Measurements from ENCODE around the gene IWS1.

The IWS1 gene

GRCh38 chr2:127464470-127465257, 61.6 kb downstream of the IWS1 start:
- Histone ChIP-seq H3K4me1 (ENCODE audit: control insufficient read depth, low read depth, low read length) (peaks cover 3% of the 10 kb centered on the region), H3K4ac (ENCODE audit: low read depth, low read length) (no peak overlapping the region), H3K23ac (ENCODE audit: low read length) (no peak overlapping the region), H3K36me3 (ENCODE audit: control insufficient read depth, insufficient read depth, low read length) (no peaks in the 10 kb centered on the region), H3K27me3 (ENCODE audit: insufficient read depth, low read length, poor library complexity) (no peaks in the 10 kb centered on the region), H4K8ac (ENCODE audit: low read depth, low read length) (no peak overlapping the region), H3K56ac (ENCODE audit: low read length) (no peak overlapping the region), H3K9ac (ENCODE audit: low read length) (no peak overlapping the region), H3K18ac (ENCODE audit: low read length) (no peak overlapping the region), H2AK5ac (ENCODE audit: low read length) (no peak overlapping the region), H2BK120ac (ENCODE audit: low read depth, low read length) (no peak overlapping the region), H3K79me2 (ENCODE audit: control insufficient read depth, insufficient read depth, low read length) (no peaks in the 10 kb centered on the region), H4K5ac (ENCODE audit: low read length) (no peak overlapping the region), H3K4me3 (ENCODE audit: low read length) (no peak overlapping the region), H2BK15ac (replicated peaks; ENCODE audit: low read depth) (no peak overlapping the region), H3K79me1 (ENCODE audit: low read length) (no peaks in the 10 kb centered on the region), H2BK5ac (ENCODE audit: low read length) (no peak overlapping the region), H3K4me2 (ENCODE audit: low read length) (no peak overlapping the region), H3K27ac (ENCODE audit: low read depth, low read length) (no peak overlapping the region)
- WGBS (ENCODE audit: extremely low coverage, insufficient coverage, low lambda C conversion rate), result no CpG with 5 or more reads among the region's 7 CpGs
- no peak for DNase-seq

DNA sequence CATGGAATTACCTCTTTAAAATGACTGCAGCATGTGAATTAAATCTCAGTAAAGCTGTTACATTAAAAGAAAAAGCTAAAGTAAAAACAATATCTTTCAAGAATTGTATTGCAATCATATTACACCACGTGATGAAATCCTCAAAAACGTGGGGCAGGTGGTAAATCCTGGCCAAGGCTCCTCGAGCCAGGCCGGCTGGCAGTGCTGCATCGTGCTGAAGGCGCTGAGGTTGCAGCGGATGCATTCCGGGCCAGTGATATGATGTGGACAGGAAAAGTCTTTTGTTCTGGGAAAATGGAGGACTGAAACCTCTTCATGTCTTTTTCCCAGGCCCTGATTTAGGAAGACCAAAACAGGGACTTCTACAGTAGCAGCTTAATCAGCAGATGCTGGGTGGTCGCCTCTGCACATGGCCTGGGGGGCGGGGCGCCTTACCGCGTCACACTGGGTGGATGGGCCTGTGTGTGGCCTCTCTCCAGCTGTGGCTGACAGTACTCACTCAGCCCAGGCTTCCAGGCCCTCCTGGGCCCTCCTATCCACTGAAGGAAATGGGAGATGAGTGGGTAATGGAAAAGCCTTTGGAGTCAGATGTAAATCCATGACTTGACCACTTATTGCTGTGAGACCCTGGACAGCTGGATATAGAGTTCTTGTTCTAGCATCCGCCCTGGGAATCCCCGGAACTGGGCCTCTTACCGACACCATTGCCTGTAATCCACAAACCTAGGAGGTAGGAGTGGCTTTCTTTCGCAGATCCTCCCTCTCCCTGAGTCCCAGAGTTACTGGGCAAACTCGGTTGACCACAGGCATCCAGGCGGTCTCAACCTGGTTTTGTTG, 62.9 kb downstream of the IWS1 start:
- no peak overlapping the region for H3K4me3 ChIP-seq (ENCODE audit: low read length)
- no peak overlapping the region for H2BK5ac ChIP-seq (ENCODE audit: low read length)
- no peak overlapping the region for H2BK120ac ChIP-seq (ENCODE audit: low read depth, low read length)
- H3K79me1 ChIP-seq (ENCODE audit: low read length), result no peaks in the 10 kb centered on the region
- H3K56ac ChIP-seq (ENCODE audit: low read length), result peak overlapping the region; percentile 45
- H2BK15ac ChIP-seq (replicated peaks; ENCODE audit: low read depth), result no peak overlapping the region
- H3K18ac ChIP-seq (ENCODE audit: low read length), result no peak overlapping the region
- H3K79me2 ChIP-seq (ENCODE audit: control insufficient read depth, insufficient read depth, low read length), result no peaks in the 10 kb centered on the region
- H3K36me3 ChIP-seq (ENCODE audit: control insufficient read depth, insufficient read depth, low read length), result no peaks in the 10 kb centered on the region
- H3K27ac ChIP-seq (ENCODE audit: low read depth, low read length), result no peak overlapping the region
- H2AK5ac ChIP-seq (ENCODE audit: low read length), result no peak overlapping the region
- H3K4me2 ChIP-seq (ENCODE audit: low read length), result no peak overlapping the region
- no peaks in the 10 kb centered on the region for H3K27me3 ChIP-seq (ENCODE audit: insufficient read depth, low read length, poor library complexity)
- H3K9ac ChIP-seq (ENCODE audit: low read length), result peak overlapping the region; percentile 17
- no peak overlapping the region for H3K23ac ChIP-seq (ENCODE audit: low read length)
- no peak overlapping the region for H4K8ac ChIP-seq (ENCODE audit: low read depth, low read length)
- H4K5ac ChIP-seq (ENCODE audit: low read length), result no peak overlapping the region
- peaks cover 3% of the 10 kb centered on the region for H3K4me1 ChIP-seq (ENCODE audit: control insufficient read depth, low read depth, low read length)
- DNase-seq, result peak; percentile 85
- H3K4ac ChIP-seq (ENCODE audit: low read depth, low read length), result no peak overlapping the region
- WGBS (ENCODE audit: extremely low coverage, insufficient coverage, low lambda C conversion rate), result no CpG with 5 or more reads among the region's 19 CpGs

DNA sequence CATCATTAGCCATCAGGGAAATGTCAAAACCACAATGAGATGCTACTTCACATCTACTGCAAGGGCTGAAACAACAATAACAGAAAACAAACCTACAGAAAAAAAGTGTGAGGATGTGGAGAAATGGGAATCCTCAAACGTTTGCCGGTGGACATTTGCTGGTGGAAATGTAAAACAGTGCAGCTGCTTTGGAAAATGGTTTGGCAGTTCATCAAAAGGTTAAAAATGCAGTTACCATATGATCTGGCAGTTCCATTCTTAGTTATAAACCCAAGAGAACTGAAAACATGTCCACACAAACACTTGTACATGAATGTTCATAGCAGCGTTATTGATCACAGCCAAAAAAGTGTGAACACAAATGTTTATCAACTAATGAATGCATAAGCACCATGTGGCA, 63.8 kb downstream of the IWS1 start:
- Histone ChIP-seq H3K79me1 (ENCODE audit: low read length) (no peaks in the 10 kb centered on the region), H3K36me3 (ENCODE audit: control insufficient read depth, insufficient read depth, low read length) (no peaks in the 10 kb centered on the region), H3K23ac (ENCODE audit: low read length) (no peak overlapping the region), H3K4ac (ENCODE audit: low read depth, low read length) (no peak overlapping the region), H3K4me3 (ENCODE audit: low read length) (no peak overlapping the region), H3K4me2 (ENCODE audit: low read length) (no peak overlapping the region), H2BK5ac (ENCODE audit: low read length) (no peak overlapping the region), H3K27me3 (ENCODE audit: insufficient read depth, low read length, poor library complexity) (no peaks in the 10 kb centered on the region), H3K56ac (ENCODE audit: low read length) (no peak overlapping the region), H3K4me1 (ENCODE audit: control insufficient read depth, low read depth, low read length) (peaks cover 3% of the 10 kb centered on the region), H4K5ac (ENCODE audit: low read length) (no peak overlapping the region), H3K79me2 (ENCODE audit: control insufficient read depth, insufficient read depth, low read length) (no peaks in the 10 kb centered on the region), H2BK15ac (replicated peaks; ENCODE audit: low read depth) (no peak overlapping the region), H2AK5ac (ENCODE audit: low read length) (no peak overlapping the region), H3K18ac (ENCODE audit: low read length) (no peak overlapping the region), H3K27ac (ENCODE audit: low read depth, low read length) (no peak overlapping the region), H3K9ac (ENCODE audit: low read length) (no peak overlapping the region), H4K8ac (ENCODE audit: low read depth, low read length) (no peak overlapping the region), H2BK120ac (ENCODE audit: low read depth, low read length) (no peak overlapping the region)
- WGBS (ENCODE audit: extremely low coverage, insufficient coverage, low lambda C conversion rate), result no CpG with 5 or more reads among the region's 3 CpGs
- DNase-seq, result no peak

DNA sequence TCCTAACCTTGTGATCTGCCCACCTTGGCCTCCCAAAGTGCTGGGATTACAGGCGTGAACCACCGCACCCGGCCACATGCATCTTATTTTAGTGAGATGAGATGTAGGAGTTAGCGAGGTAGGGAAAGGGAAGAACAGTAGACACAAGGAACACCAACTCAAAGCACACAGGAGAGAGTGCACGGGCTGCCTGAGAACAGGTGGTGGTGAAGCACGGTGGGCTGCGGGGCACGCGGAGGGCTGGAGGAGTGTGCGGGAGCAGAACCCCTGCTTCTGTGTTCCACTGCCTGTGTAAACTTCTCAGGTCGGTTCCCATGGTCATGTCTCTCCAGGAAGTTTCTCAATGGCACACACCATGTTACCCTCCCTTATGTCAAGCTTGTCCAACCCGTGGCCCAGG, 69.3 kb downstream of the IWS1 start:
- H3K23ac ChIP-seq (ENCODE audit: low read length), result no peak overlapping the region
- H3K4me1 ChIP-seq (ENCODE audit: control insufficient read depth, low read depth, low read length), result no peaks in the 10 kb centered on the region
- no peak overlapping the region for H3K18ac ChIP-seq (ENCODE audit: low read length)
- no peak overlapping the region for H2BK15ac ChIP-seq (replicated peaks; ENCODE audit: low read depth)
- no CpG with 5 or more reads among the region's 12 CpGs for WGBS (ENCODE audit: extremely low coverage, insufficient coverage, low lambda C conversion rate)
- H3K4me2 ChIP-seq (ENCODE audit: low read length), result no peak overlapping the region
- H3K4me3 ChIP-seq (ENCODE audit: low read length), result no peak overlapping the region
- H4K5ac ChIP-seq (ENCODE audit: low read length), result no peak overlapping the region
- H3K36me3 ChIP-seq (ENCODE audit: control insufficient read depth, insufficient read depth, low read length), result no peaks in the 10 kb centered on the region
- H3K56ac ChIP-seq (ENCODE audit: low read length), result no peak overlapping the region
- no peak for DNase-seq
- no peaks in the 10 kb centered on the region for H3K79me1 ChIP-seq (ENCODE audit: low read length)
- H3K27ac ChIP-seq (ENCODE audit: low read depth, low read length), result no peak overlapping the region
- H4K8ac ChIP-seq (ENCODE audit: low read depth, low read length), result no peak overlapping the region
- H2BK120ac ChIP-seq (ENCODE audit: low read depth, low read length), result no peak overlapping the region
- H2AK5ac ChIP-seq (ENCODE audit: low read length), result no peak overlapping the region
- no peak overlapping the region for H3K9ac ChIP-seq (ENCODE audit: low read length)
- H3K4ac ChIP-seq (ENCODE audit: low read depth, low read length), result no peak overlapping the region
- no peak overlapping the region for H2BK5ac ChIP-seq (ENCODE audit: low read length)
- H3K79me2 ChIP-seq (ENCODE audit: control insufficient read depth, insufficient read depth, low read length), result no peaks in the 10 kb centered on the region
- no peaks in the 10 kb centered on the region for H3K27me3 ChIP-seq (ENCODE audit: insufficient read depth, low read length, poor library complexity)

DNA sequence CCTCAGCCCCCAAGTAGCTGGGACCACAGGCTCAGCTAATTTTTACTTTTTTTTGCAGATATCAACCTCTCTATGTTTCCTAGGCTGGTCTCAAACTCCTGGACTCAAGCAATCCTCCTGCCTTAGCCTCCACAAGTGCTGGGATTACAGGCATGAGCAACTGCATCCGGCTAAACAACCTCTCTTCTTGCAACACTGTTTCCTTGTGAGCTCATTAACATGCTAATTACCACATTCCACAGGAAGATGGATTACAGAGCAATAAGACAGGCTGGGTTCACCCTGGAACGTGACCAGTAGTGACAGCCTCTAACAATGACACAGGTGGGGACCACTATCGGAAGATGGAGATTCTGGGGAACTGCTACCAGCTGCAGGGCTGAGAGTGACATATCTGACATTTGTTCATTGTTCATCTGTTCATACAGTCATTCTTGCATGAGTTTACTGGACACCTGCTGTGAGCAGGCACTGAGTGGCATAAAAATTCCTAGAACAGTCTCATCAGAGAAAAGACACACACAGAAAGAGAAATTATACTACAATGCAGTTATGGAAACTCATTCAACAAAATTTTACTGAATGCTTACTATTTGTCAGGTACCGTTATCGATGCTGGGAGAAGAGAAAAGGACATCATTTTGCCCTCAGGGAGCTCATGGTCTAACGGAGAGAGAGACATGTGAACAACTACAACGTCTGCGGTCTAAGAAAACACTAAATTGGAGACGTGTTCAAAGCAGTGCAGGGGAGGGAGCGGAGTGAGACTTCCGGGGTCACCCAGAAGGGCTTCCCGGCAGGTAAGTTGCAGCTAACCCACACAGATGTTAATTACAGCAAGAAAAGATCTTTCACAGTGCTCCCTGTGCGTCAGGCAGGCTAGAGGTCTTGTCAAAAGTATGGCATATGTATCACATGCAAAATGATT, 70.5 kb downstream of the IWS1 start:
- Histone ChIP-seq H2BK120ac (ENCODE audit: low read depth, low read length) (no peak overlapping the region), H2BK5ac (ENCODE audit: low read length) (no peak overlapping the region), H3K36me3 (ENCODE audit: control insufficient read depth, insufficient read depth, low read length) (no peaks in the 10 kb centered on the region), H3K27me3 (ENCODE audit: insufficient read depth, low read length, poor library complexity) (no peaks in the 10 kb centered on the region), H3K18ac (ENCODE audit: low read length) (no peak overlapping the region), H3K4me2 (ENCODE audit: low read length) (no peak overlapping the region), H3K4me1 (ENCODE audit: control insufficient read depth, low read depth, low read length) (no peaks in the 10 kb centered on the region), H3K27ac (ENCODE audit: low read depth, low read length) (no peak overlapping the region), H3K9ac (ENCODE audit: low read length) (no peak overlapping the region), H3K79me2 (ENCODE audit: control insufficient read depth, insufficient read depth, low read length) (no peaks in the 10 kb centered on the region), H3K56ac (ENCODE audit: low read length) (no peak overlapping the region), H2BK15ac (replicated peaks; ENCODE audit: low read depth) (no peak overlapping the region), H3K4me3 (ENCODE audit: low read length) (no peak overlapping the region), H2AK5ac (ENCODE audit: low read length) (no peak overlapping the region), H3K4ac (ENCODE audit: low read depth, low read length) (no peak overlapping the region), H4K8ac (ENCODE audit: low read depth, low read length) (no peak overlapping the region), H4K5ac (ENCODE audit: low read length) (no peak overlapping the region), H3K79me1 (ENCODE audit: low read length) (no peaks in the 10 kb centered on the region), H3K23ac (ENCODE audit: low read length) (no peak overlapping the region)
- DNase-seq, result peak; percentile 82
- no CpG with 5 or more reads among the region's 13 CpGs for WGBS (ENCODE audit: extremely low coverage, insufficient coverage, low lambda C conversion rate)

Data from mesendoderm (in vitro differentiated cells).